HUES64 (cell line): ENCODE data around the gene NTRK2.
"Not testable (repeated sequence)": the region's sequence is repeated elsewhere in the genome, so short reads cannot be mapped to it uniquely, and the experiment has no call there.

Source experiments
- H3K27ac ChIP-seq: 2 replicates; pipeline ENCODE4 v1.7.0; 2013; ENCODE audit warnings: low read depth, low read length, inconsistent platforms
- H3K27me3 ChIP-seq: 2 replicates; pipeline ENCODE4 v1.6.1; 2013; ENCODE audit warnings: mild to moderate bottlenecking, low read length; ENCODE audit not compliant: insufficient read depth
- H3K36me3 ChIP-seq: 2 replicates; pipeline ENCODE4 v1.6.1; 2013; ENCODE audit warnings: mild to moderate bottlenecking, low read length; ENCODE audit not compliant: insufficient read depth
- H3K4me1 ChIP-seq: 2 replicates; pipeline ENCODE4 v1.6.1; 2013; ENCODE audit warnings: mild to moderate bottlenecking, low read length, moderate library complexity; ENCODE audit not compliant: insufficient read depth
- H3K4me3 ChIP-seq: 2 replicates; pipeline ENCODE4 v1.5.1; 2013; ENCODE audit warnings: mild to moderate bottlenecking, low read length, moderate library complexity
- H3K9ac ChIP-seq: 2 replicates; pipeline ENCODE4 v1.6.1; 2013; ENCODE audit warnings: mild to moderate bottlenecking, low read depth, low read length
- H3K9me3 ChIP-seq: 2 replicates; pipeline ENCODE4 v1.6.1; 2013; ENCODE audit warnings: low read depth, low read length; ENCODE audit not compliant: insufficient read depth
- WGBS: fragments of 150-250, 120-280 bp; methylation state at CpG from one replicate; pipeline ENCODE4 v1.1.7; 2013; ENCODE audit warnings: missing lambda C conversion rate; 5-methylcytosine and 5-hydroxymethylcytosine counted together

Gene NTRK2

GRCh38 chr9:85053206-85053786 is 383.8 kb downstream of the NTRK2 start:
- no peak overlapping the region for H3K9ac ChIP-seq
- 44% methylated on average over 2 of the region's 2 CpGs for WGBS
- 0 out of 2 replicates have a peak, but pooled peaks cover 3% of the 10 kb centered on the region for H3K4me1 ChIP-seq
- H3K4me3 ChIP-seq = no peak overlapping the region
- H3K27ac ChIP-seq = no peak overlapping the region
- H3K36me3 ChIP-seq = no peaks in the 10 kb centered on the region
- H3K9me3 ChIP-seq = no peaks in the 10 kb centered on the region
- H3K27me3 ChIP-seq = no peaks in the 10 kb centered on the region

- Histone ChIP-seq H3K4me1 (0 out of 2 replicates have a peak, but pooled peaks cover 3% of the 10 kb centered on the region), H3K27ac (no peak overlapping the region)
- 94% methylated on average over 4 of the region's 4 CpGs for WGBS
These were observed 384.5 kb downstream of the NTRK2 start for GRCh38 chr9:85054017-85054416.

GRCh38 chr9:85055506-85056202 is 386.1 kb downstream of the NTRK2 start:
- H3K27ac ChIP-seq = no peak overlapping the region
- H3K27me3 ChIP-seq = no peaks in the 10 kb centered on the region
- H3K9me3 ChIP-seq = no peaks in the 10 kb centered on the region
- H3K36me3 ChIP-seq = no peaks in the 10 kb centered on the region
- 0 out of 2 replicates have a peak, but pooled peaks cover 3% of the 10 kb centered on the region for H3K4me1 ChIP-seq
- WGBS = 84% methylated on average over 2 of the region's 2 CpGs
- H3K9ac ChIP-seq = no peak overlapping the region
- no peak overlapping the region for H3K4me3 ChIP-seq

More at GRCh38 chr9:85054017-85054416, 384.5 kb downstream of the NTRK2 start:
- Histone ChIP-seq H3K9me3 (no peaks in the 10 kb centered on the region), H3K4me3 (no peak overlapping the region), H3K9ac (no peak overlapping the region), H3K27me3 (no peaks in the 10 kb centered on the region), H3K36me3 (no peaks in the 10 kb centered on the region)

- Histone ChIP-seq H3K4me3 (no peak overlapping the region), H3K9ac (no peak overlapping the region), H3K36me3 (no peaks in the 10 kb centered on the region), H3K9me3 (no peaks in the 10 kb centered on the region), H3K4me1 (0 out of 2 replicates have a peak, but pooled peaks cover 3% of the 10 kb centered on the region), H3K27me3 (no peaks in the 10 kb centered on the region), H3K27ac (no peak overlapping the region)
- WGBS = 95% methylated on average over 3 of the region's 3 CpGs
These were observed 386.7 kb downstream of the NTRK2 start for GRCh38 chr9:85056203-85056572.

GRCh38 chr9:85061969-85062368 is 392.4 kb downstream of the NTRK2 start:
- no peaks in the 10 kb centered on the region for H3K9me3 ChIP-seq
- no peak overlapping the region for H3K4me3 ChIP-seq
- no peak overlapping the region for H3K27ac ChIP-seq
- WGBS = 91% methylated on average over 1 of the region's 1 CpG
- H3K36me3 ChIP-seq = no peaks in the 10 kb centered on the region
- H3K9ac ChIP-seq = no peak overlapping the region
- no peaks in the 10 kb centered on the region for H3K27me3 ChIP-seq
- H3K4me1 ChIP-seq = peaks cover 4% of the 10 kb centered on the region; the same call in 1 of the 2 replicates

GRCh38 chr9:85062385-85063022 is 393.0 kb downstream of the NTRK2 start:
- Histone ChIP-seq H3K27me3 (no peaks in the 10 kb centered on the region), H3K9ac (no peak overlapping the region), H3K4me3 (no peak overlapping the region), H3K36me3 (no peaks in the 10 kb centered on the region), H3K27ac (no peak overlapping the region), H3K9me3 (no peaks in the 10 kb centered on the region), H3K4me1 (peaks cover 4% of the 10 kb centered on the region; the same call in 1 of the 2 replicates)
- whole genome bisulfite sequencing = 86% methylated on average over 4 of the region's 4 CpGs

- 89% methylated on average over 1 of the region's 1 CpG for WGBS
- Histone ChIP-seq H3K9me3 (no peaks in the 10 kb centered on the region), H3K4me1 (peaks cover 4% of the 10 kb centered on the region; the same call in 1 of the 2 replicates), H3K4me3 (no peak overlapping the region), H3K27ac (no peak overlapping the region), H3K27me3 (no peaks in the 10 kb centered on the region), H3K9ac (no peak overlapping the region), H3K36me3 (no peaks in the 10 kb centered on the region)
These were observed 395.4 kb downstream of the NTRK2 start for GRCh38 chr9:85064811-85065371.

- Histone ChIP-seq H3K27ac (no peak overlapping the region), H3K4me3 (no peak overlapping the region), H3K36me3 (no peaks in the 10 kb centered on the region), H3K4me1 (peaks cover 4% of the 10 kb centered on the region; the same call in 1 of the 2 replicates), H3K9ac (no peak overlapping the region), H3K27me3 (no peaks in the 10 kb centered on the region), H3K9me3 (no peaks in the 10 kb centered on the region)
- 94% methylated on average over 3 of the region's 3 CpGs for WGBS
These were observed 398.3 kb downstream of the NTRK2 start for GRCh38 chr9:85067792-85068191.

GRCh38 chr9:85069421-85069820 is 399.9 kb downstream of the NTRK2 start:
- H3K4me3 ChIP-seq, H3K27me3 ChIP-seq, H3K27ac ChIP-seq, H3K9ac ChIP-seq, H3K4me1 ChIP-seq, H3K36me3 ChIP-seq, H3K9me3 ChIP-seq: not testable (repeated sequence)
- 97% methylated on average over 3 of the region's 3 CpGs for WGBS
